GM21526 (cell line): ENCODE data around the gene GRB2.

Source experiments
- ATAC-seq: cut with Tn5 transposase; IDR thresholded peaks from one replicate; pipeline ENCODE4 v1.9.1; 2021; ENCODE audit warnings: moderate library complexity; ENCODE audit not compliant: unreplicated experiment, low FRiP score

GRB2 gene

DNA sequence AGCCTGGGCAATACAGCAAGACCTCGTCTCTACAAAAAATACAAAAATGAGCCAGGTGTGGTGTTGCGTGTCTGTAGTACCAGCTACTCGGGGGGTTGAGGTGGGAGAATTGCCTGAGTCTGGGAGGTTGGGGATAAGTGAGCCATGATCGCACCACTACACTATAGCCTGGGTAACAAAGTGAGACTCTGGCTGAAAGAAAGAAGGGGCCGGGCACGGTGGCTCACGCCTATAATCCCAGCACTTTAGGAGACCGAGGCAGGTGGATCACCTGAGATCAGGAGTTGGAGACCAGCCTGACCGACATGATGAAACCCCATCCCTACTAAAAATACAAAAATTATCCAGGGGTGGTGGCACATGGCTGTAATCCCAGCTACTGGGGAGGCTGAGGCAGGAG lies 10.5 kb upstream of the GRB2 start:
- no peak for ATAC-seq

DNA sequence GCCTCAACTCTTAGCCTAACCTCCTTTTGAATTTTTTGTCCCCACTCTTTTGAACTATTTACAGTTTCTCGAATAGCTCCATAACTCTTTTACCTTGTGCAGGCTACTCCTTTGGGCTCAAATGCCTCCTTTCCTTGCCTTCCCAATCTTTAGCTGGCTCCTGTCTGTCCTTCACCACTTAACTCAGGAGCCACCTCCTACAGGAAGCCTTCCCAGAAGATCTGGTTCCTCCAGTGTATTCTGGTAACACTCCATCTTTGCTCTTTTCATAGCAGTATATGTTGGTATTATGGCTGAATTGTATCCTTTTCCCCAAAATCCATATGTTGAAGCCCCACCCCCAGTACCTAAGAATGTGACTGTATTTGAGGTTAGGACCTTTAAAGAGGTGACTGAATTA lies 9.0 kb upstream of the GRB2 start:
- ATAC-seq: no peak

DNA sequence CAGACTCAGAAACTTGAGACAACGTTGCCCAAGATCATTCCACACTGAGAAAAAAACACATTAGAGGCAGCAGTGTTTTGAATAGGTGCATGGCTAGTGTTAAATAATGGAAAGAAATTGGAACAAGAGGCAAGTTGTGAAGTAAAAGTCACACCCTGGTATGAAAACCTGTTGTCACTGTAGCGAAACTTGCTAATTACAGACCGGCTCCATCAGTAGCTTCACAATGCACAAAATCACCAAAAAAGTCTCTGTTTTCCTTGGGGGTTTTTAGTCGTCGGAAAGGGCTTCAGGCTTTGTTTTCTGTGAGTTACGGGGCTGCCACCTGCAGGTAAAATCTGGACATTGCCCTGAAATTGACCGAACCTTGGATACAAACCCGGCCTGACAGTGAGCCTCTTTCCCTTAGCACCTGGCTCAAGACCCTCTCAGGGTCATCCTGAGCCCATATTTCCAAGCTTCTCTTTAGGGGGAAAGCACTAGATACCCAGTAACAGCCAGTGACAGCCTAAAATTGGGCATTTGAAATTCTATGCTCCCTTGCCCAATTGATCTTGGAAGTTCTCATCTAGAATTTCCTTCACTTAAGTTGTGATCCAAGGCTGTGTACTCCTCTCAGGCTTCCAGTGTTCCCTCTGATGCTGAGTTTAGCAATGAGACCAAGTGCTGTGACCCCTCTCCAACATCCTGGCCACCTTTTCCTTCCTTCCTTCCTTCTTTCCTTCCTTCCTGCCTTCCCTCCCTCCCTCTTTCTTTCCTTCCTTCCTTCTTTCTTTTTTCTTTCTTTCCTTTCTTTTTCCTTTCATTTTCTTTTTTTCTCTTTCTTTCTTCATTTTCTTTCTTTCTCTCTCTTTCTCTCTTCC lies 7.2 kb upstream of the GRB2 start:
- ATAC-seq: no peak

DNA sequence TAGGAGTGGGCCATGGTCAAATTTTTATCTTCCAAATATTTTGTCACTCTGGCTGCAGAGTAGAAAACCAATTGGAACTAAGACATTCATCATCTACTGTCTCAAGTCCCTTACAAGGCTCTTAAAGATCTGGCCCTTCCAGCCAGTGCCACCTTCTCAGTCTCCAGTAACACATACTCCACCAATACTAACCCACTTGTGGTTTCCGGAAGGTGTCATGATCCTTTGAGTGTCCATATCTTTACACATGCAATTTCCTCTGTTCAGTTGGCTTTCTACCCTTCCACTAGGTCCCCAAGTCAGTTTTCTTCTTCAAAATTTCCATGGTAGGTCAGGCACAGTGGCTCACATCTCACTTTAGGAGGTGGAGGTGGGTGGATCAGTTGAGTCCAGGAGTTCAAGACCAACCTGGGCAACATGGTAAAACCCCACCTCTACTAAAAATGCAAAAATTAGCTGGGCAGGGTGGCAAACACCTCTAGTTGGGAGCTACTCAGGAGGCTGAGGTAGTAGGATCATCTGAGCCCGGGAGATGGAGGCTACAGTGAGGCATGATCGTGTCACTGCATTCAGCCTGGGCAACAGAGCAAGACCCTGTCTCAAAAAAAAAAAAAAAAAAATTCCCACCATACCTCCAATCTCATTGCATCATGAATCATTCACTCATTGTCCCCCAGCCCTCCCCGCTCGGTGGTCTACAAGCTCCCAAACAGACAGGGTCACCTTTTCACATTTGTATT lies 6.0 kb upstream of the GRB2 start:
- no peak for ATAC-seq

DNA sequence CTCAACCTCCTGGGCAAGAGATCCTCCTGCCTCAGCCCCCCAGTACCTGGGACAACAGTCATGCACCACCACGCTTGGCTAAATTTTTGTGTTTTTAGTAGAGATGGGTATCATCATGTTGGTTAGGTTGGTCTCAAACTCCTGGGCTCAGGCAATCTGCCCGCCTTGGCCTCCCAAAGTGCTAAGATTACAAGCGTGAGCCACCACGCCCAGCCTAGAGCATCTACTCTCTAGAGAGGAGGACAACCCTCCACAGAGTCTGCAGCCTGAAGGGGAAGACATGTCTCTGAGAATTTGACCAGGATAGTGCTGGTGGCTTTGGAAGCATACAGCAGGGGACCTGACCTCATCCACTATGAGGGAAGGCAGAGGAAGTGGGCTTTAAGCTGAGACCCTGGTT lies 4.7 kb upstream of the GRB2 start:
- no peak for ATAC-seq

DNA sequence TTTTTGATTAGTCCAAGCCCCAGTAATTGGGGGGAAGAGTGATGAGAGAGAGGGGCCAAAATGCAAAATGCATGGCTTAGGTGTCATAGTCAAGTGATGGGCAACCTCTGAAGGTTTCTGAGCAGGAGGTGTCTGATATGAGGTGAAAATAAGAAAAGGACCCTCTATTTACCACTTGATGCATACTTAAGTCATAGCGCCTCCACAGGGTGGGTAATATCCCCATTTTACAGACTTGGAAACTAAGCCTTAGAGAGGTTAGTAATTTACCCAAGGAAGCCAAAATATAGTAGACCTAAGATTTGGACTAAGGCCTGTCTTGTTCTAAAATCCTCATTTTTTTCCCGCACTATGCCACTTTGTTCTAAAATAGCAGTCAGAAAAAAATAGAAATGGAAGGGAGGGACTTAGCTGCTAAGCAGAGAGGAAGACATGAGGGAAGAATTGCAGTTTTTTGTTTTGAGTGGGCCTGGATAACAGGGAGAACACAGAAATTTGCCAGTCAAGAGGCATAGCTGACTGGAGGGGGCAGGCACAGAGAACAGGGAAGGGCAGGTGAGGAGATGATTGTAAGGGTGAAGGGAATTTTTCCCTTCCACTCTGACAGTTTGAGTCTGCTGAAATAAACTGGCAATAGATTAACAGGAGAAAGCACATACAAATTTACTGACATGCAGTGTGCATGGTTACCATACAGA lies 2.3 kb upstream of the GRB2 start:
- ATAC-seq: no peak

DNA sequence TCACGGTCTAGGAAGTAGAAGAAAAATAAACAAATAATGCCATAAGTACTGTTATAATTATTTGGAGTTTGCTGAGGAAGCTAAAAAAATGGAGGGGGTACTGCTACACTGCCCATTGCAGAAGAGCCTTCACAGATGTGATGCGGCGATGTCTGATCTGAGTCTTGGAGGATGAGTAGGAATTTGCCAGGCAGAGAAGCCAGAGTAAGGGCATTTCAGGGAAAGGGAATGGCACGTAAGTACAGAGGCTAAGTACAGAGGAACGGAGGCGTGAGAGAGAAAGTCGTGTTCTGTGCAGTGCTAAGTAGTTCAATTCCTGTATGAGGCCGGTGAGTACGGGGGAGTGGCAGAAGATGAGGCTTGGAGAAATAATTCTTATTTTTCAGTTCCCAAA lies 741 bp upstream of the GRB2 start:
- ATAC-seq: no peak

DNA sequence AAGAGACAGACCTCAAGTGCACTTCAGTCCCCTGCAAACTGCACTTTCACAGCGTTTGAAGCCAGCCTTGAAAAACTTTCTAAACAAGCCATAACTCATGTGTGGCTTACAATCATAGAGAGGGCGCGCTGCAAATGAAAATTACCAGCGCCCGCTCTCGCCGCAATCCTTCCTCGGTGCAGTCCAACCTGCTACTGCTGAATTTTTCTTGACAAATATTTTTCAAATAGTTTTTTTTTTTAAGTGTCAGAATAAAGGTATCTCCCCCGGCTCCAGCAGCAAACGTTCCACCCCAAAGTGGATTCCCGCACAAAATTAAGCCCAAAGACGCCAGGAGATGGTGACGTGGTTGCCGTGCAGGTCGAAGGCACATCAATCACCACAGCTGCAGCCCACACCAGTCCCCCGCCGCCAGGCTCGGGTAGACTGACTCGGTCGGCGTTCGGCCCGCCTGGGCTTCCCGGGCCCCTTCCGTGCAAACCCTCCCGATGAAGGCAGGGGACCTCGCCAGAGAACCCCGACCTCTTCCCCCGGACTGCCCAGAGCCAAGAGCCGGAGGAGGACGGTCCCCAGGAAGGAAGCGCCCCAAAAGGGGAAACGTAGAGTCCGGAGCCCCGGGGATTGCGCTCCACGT lies 630 bp downstream of the GRB2 start:
- ATAC-seq: peak; percentile 21

DNA sequence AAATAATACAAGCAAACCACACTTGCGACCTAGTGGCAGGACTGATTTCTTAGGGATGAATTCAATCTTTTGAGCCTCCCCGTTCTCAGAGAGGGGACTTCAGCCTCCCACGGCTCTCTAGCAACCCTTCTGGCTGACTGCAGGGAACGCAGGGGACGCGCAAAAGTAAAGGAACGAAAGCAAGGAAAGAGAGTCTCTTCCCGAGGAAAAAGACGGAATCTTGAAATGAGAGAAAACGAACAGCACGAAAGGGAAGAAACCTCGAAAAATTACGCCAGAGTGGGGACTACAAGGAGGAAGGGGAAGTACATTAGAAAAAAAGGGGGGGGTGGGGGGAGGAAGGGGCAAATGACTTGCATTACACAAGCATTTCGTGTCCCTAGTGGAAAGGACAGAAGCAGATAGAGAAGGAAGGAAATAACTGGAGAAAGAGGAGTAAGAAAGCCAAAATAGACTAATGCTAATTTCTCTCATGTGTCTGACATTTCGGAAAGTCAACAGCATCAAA lies 1.2 kb downstream of the GRB2 start:
- ATAC-seq: no peak

DNA sequence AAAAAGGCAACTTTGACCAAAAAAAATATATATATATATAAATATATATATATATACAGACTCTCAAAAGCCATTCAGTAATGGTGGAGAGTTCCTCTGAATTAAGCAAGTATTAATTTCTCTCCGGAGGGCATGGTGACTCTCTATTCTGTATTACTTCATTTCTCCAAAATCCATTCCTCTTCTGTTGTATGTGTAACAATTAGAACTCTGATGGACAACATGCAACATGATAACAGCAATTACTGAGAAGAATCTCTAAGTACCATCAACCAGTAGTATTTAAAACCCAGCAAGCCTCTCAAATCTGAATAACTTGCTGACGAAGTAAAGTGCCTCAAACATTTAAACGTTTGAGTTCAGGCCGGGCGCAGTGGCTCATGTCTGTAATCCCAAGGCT lies 2.3 kb downstream of the GRB2 start:
- ATAC-seq: no peak

DNA sequence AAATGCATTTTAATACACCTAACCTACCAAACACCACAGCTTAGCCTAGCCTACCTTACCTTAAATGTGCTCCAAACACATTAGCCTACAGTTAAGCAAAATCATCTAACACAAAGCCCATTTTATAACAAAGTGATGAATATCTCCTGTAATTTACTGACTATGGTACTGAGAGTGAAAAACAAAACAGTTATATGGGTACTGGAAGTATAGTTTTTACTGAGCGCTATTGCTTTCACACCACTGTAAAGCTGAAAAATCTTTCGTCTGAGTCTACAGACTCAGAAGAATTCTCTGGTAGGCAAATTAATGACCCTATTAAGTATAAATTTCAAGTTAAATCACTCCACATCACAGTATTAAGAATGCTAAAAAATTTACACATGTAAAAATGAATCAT lies 3.5 kb downstream of the GRB2 start:
- ATAC-seq: no peak

DNA sequence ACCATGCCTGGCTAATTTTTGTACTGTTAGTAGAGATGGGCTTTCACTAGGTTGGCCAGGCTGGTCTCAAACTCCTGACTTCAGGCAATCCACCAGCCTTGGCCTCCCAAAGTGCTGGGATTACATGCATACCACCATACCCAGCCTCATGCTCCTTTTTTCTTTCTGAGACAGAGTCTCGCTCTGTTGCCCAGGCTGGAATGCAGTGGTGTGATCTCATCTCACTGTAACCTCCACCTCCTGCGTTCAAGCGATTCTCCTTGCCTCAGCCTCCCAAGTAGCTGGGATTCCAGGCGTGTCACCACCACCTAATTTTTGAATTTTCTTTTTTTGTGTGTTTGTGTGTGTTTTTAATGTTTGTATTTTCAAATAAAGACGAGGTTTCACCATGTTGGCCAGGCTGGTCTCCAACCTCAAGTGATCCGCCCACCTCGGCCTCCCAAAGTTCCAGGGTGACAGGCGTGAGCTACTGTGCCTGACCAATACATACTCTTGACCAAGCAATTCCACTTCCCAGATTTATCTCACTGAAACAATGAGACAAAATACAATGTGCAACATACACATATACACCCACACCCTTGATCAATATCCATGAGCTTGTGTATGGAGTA lies 5.0 kb downstream of the GRB2 start:
- no peak for ATAC-seq

DNA sequence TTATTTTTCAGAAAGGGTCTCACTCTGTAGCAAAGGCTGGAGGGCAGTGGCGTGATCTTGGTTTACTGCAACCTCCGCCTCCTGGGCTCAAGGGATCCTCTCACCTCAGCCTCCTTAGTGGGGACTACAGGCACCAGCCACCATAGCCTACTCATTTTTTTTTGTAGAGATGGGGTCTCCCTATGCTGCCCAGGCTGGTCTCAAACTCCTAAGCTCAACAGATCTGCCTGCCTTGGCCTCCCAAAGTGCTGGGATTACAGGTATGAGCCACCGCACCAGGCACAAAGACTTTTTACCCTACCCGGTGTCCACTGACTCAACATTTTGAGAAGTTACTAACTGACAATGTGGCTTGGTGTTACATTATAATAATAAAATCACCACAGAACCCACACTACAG lies 7.2 kb downstream of the GRB2 start:
- ATAC-seq: no peak

DNA sequence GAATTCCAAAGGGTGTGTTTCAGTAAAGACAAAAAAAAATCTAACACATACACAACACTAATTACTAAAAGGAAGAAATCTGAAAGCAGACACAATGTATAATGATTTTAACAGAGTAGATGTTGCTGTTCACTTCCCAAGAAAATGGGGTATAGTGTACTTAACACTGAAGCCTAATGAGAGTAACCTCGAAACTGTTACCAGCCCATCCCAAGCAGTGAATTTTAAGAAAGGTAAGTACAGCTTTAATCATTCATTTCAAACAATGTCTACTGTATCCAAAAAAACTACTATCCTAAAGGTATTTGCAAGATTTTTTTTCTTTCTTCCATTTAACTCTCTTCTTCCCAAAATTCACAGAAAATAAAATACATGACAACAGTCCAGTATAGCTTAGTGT lies 8.3 kb downstream of the GRB2 start:
- no peak for ATAC-seq

DNA sequence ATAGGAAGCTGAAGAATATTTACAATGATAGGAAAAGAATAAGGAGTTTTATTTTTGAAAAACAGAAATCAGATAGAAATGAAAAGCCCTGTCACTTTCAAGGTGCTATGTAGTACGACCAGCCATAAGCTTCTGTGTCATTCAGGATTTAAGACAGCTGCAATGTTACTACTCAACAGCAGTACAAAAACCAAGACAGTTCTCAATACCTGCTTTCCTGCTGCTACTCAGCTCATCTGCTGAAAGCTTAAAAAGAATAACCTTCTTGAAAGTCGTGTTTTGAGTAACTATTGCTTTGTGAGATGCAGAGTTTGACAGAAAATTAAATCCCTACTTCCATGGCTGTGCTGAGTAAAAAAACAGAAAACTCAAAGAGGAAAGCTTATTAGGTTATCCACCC lies 8.7 kb downstream of the GRB2 start:
- no peak for ATAC-seq

DNA sequence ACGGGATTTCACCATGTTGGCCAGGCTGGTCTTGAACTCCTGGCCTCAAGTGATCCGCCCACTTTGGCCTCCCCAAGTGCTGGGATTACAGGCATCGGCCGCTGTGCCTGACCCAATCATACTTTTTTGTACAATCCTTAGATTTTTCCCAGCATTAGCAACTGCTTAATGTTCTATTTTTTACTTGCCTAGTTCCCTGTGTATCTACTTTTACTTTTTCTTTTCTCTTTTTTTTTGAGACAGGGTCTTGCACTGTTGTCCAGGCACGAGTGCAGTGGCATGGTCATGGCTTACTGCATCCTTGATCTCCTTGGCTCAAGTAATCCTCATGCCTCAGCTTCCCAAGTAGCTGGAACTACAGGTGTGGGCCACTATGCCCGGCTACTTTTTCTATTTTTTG lies 9.5 kb downstream of the GRB2 start:
- no peak for ATAC-seq

DNA sequence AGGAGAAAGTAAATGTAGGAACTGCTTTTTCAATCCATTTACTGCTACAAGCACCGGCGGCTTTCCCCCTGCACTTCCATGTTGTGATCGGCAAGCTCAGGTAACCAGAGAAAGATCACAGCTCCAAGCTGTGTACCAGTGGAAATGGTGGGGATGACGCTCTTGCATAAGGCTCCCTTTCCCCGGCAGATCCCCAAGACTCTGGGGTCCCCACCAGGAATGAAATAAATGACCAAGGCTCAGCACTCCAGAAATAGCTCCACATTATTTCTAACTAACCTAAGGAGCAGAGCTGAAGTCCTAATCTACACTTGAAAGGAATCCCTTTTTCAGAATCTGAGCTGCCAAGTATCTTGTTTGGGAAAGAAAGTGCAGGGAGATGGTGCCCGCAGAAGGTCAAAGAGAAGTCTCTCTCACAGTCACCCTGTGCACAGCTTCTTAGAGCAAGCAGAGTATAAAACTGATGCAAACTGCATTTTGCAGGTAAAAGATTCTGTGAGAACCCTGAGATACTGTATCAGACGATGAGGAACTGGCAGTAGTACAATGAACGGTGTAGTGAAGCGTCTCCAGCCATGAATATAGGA lies 11.1 kb downstream of the GRB2 start:
- peak; percentile 3 for ATAC-seq

DNA sequence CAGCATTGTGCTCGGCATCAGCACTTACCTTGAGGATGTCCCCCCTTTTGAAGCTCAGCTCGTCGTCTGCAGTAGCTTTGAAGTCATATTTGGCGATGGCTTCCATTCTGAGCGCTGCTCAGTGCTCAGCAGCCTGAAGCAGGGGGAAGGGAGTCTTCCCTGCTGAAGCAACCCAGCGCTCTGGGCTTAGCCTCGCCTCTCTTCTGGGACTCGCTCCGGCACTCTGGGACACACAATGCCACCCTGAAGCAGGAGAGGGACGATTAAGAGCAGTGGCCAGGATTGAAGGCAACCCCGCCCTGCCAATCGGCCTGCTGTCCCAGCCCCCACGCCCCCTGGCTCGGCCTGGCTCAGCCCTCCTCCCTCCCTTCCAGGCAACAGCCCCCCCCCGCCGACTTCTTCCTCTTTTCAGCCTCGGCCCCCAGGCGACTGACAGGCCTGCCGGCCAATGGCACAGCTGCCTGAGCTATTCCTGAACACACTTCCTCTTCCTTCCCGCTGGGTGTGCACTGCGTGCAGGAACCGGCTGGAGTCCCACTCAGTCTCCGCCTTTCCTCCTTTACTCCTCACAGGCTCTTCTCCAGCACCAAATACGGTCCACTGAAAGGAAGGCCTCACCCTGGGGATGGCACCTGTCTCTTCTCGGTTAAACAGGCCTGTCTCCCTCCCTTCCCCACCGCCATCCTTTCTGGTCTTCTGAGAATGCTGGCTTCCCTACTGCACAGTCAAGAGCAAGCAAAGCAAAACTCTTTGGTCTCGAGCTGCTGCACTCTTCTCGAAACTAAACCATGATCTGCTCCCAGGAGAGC lies 11.8 kb downstream of the GRB2 start:
- ATAC-seq: peak; percentile 49

DNA sequence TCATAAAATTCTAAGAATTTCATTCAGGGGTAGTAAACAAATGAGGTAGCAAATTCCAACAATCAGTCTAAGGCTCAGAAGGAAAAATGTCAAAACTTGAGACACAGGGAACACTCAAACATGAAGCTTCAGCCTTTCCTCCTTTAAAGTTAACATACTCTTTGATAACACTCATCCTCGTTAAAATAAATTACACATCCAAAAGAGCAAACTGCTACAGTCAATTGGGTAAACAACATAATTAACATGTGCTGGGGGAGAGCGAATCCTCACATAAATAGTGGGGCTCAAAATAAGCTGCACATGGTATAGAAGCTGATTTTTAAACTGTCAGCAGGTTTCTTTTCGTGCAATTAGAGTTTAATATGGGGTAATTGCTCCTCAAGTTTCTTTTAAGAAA lies 12.9 kb downstream of the GRB2 start:
- ATAC-seq: no peak
